Cardiac fibroblast (primary cell): ENCODE data around the gene NBPF1.
"Not testable (repeated sequence)": the region's sequence is repeated elsewhere in the genome, so short reads cannot be mapped to it uniquely, and the experiment has no call there.

ENCODE experiments used
- DNase-seq, 2 donors: peaks; one replicate each; pipeline versions ENCODE4 v3.0.0 to v3.0.0-alpha.2; 2010; ENCODE audit warnings: low read depth in 2 of 2
- H3K4me3 ChIP-seq, 2 donors: replicated peaks in 1 of 2; 1 replicate in 1 of 2; 2 replicates in 1 of 2; pipeline ENCODE4 v1.5.1; 2011; ENCODE audit warnings: low read depth in 2 of 2, low read length in 2 of 2, mild to moderate bottlenecking in 2 of 2, moderate library complexity in 1 of 2
- TF ChIP-seq, protein P1 (sequence below): IDR thresholded peaks from one replicate; pipeline ENCODE4 v1.5.1; 2011; ENCODE audit warnings: low read depth, mild to moderate bottlenecking, low read length, inconsistent platforms

The NBPF1 gene

DNA sequence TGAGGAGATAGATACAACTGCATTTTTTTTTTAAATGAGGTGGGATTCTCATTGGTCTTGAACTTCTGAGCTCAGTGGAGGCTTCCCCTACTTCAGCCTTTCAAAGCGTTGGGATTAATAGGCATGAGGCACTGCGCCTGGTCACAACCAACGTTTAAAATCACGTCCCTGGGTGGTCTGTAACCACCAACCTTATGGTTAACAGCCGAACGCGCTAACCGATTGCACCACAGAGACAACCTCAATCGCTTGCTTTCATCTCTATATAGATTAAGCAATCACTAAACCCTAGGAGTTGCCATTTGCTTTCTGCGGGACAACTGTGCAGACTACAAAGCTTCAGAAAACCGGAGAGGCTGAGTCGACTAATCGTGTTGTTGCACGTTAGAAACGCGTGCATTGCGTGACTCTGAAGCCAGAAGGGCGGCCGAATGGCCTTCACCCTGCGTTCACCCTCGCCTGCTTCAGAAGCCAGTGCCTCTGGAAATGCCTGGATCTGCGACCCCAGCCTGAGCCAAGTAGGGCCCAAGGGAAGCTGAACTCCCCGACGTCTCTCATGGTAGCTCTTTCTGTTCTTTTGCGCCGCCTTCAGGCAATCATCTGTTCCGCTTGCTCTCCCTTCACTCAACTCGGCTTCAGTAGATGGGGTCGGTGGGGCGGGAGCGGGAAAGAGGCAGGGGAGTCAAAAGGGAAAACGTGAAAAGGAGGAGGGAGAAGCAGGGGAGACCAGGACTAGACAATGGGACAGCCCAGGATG lies 81.0 kb downstream of the NBPF1 start:
- not testable (repeated sequence) for H3K4me3 ChIP-seq, DNase-seq

DNA sequence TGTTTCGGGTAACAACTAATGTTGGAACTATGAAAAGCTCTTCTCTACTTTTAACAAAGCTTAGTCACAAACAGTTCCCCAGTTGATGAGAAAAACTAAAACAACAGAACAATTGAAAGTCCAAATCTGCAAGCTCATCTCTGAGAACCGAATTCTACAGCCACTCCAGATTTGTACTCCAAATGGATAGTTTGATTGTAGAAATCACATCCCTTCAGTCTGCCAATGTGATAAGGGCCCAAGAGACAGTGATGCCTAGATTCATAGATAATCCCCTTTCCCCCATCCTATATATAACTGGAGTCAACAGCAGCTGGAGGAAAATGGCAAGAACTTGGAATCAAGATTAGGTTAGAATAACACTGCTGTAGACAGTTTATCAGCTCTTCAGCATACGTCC lies 85.0 kb downstream of the NBPF1 start:
- H3K4me3 ChIP-seq, DNase-seq: not testable (repeated sequence)

DNA sequence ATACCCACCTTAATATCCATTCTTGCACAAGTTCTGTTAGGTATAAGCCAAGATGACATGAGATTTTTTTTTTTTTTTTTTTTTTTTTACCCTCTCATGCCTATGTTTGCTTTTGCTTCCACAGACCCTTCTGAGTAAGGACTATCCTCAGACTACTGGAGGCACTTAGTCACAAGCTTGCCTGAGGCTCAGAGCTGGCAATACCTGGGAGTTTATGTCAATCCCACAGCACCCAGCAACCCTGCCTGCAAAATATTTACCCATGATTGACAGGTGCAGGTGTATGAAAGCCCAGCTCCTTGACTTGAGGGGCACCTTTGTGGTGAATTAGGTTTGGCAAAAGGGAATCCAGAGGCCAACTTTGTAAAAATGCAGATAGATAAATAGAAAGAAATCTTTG lies 87.6 kb downstream of the NBPF1 start:
- not testable (repeated sequence) for H3K4me3 ChIP-seq, DNase-seq

DNA sequence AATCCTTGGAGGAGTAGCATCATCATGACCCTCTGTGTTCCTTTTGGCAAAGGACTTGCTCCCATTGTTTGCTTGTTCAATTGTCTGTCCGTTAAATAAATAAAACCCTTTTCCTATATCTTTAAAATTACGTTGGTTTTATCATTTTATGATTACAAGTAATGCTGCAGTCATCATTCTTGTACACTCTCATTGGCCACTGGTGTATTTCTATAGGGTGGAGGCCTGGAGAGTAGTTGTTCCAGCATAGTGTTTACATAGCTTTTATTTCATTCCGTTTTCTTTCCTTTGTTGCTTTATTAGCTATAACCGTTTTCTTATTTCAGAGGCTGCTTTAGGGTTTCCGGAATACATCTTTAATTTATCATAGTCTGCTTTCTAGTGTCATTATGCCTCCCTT lies 91.7 kb downstream of the NBPF1 start:
- H3K4me3 ChIP-seq, DNase-seq: not testable (repeated sequence)

DNA sequence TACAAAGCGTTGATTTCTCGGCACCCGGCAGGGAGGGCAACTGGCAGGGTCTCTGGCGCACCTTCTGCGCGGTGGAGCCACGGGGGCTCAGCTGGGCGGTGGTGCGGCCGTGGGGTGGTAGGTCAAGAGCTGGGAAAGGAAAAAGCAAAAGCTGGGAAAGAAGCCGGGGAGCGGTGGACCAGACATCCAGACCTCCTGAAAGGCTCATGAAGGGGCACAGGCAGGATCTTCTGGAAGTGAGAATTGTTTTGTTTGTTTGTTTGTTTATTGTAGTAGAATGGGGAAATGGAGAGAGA lies 92.1 kb downstream of the NBPF1 start:
- TF ChIP-seq, protein P1, sequence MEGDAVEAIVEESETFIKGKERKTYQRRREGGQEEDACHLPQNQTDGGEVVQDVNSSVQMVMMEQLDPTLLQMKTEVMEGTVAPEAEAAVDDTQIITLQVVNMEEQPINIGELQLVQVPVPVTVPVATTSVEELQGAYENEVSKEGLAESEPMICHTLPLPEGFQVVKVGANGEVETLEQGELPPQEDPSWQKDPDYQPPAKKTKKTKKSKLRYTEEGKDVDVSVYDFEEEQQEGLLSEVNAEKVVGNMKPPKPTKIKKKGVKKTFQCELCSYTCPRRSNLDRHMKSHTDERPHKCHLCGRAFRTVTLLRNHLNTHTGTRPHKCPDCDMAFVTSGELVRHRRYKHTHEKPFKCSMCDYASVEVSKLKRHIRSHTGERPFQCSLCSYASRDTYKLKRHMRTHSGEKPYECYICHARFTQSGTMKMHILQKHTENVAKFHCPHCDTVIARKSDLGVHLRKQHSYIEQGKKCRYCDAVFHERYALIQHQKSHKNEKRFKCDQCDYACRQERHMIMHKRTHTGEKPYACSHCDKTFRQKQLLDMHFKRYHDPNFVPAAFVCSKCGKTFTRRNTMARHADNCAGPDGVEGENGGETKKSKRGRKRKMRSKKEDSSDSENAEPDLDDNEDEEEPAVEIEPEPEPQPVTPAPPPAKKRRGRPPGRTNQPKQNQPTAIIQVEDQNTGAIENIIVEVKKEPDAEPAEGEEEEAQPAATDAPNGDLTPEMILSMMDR, result no peak
- peak overlapping the region in 1 of 2 donors; percentile 4 for H3K4me3 ChIP-seq
- DNase-seq, result no peak

DNA sequence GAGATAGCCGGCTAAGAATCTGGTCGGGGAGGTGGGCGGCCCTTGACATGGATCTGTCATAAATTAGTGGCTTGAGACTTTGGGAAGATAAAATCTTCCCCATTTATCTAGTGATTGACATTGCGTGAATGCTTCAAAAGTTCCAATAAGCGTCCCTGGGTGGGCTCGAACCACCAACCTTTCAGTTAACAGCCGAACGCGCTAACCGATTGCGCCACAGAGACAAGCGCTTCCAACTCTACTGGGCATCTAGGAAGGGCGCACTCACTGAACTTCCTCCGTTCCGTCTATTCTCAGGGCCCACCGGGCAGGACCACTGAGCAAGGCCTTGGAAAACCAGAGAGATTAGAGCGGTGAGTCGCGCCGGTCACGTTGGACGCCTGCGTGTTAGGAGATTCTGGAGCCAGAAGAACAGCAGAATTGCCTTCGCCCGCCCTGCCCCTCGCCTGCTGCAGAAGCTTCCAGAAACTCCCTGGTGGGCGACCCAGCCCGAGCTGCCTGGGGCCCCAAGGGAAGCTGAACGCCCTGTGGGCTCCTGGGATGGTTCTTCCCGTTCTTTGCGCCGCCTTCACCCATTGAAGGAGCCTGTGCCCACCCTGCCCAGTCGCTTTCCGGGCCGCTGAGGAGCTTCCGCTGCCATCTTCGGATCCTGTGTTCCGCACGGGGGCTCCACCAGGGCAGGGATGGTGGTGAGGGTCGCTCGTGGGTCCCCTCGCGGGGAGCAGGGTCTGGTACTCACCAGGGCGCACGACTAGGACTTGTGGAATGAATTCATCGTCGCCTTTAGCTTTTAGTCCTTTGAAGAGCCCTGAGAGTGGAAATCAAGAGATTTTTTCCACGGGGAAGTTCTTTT lies 92.7 kb downstream of the NBPF1 start:
- DNase-seq, result peak; percentile 26 to 54
- H3K4me3 ChIP-seq, result peak overlapping the region in 1 of 2 donors; percentile 33

DNA sequence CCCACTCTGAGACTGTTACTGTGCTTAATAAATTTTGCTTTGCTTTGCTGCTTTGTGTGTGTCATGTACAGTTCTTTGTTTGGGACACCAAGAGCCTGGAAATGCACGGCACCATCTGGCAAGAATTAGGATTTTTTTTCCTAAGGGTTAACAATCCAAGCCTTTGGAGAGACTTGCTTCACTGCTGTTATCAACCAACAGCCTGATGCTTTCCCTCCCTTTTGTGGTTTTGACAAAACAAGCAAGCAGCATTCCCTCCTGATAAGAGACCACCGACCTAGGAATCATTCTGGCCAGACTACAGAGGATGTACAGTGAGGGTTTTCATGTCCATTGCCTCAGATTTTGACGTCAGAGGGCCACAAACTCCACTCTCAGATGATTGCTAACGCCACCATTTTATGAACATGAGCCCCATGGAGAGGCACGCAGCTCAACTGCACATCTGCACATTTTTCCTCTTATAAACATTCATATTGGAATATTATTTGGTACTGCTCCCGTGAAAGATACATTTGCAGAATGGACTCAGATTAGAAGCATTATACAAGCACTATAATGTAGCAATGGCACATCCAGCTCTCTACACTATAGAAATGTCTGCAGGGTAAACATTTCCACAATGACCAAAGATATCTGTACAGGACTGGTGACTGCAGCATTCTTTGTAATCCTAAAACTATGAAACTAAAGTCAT lies 94.0 kb downstream of the NBPF1 start:
- peak in 1 of 2 donors; percentile 64 for DNase-seq
- H3K4me3 ChIP-seq, result not testable (repeated sequence)

DNA sequence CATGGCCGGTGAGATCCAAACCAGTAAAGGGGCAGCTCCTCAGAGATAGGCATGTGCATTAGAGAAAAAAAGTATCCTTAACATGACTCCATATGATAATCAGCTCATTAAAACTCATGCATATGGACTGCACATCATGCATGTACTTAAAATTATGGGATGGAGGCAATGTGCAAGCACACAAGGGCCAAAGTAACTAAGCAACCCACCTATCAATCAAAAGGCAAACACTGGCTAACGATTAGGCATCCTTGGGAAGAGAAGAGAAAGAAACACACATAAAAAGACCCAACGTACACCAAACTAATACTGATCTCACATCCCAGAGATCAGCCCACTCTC lies 94.5 kb downstream of the NBPF1 start:
- not testable (repeated sequence) for DNase-seq

DNA sequence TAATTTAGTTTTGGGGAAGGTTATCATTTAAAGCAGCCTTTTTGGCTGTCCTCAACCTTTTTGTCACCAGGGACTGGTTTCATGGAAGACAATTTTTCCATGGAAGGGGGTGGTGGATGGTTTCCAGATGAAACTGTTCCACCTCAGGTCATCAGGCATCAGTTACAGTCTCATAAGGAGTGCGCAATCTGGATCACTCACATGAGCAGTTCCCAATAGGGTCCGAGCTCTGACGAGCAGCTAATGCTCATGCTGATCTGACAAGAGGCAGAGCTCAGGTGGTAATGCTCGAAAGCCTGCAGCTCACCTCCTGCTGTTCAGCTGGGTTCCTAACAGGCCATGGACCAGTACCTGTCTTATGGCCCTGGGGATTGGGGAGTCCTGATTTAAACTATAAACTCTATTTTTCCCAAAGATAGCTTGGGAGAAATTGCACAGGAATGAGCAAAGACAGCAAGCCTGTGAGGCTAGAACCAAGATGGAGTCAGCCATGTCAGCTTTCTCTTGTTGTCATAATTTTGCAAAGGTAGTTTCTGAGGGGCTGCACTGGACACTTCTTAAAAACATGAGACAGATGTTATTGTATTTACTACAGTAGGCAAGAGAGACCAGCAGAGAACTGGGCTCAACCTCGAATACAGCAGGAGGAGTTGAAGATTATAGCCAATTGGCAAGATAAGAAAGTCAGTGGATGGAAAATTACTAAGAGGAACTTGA lies 96.5 kb downstream of the NBPF1 start:
- not testable (repeated sequence) for DNase-seq, H3K4me3 ChIP-seq

More for the DNA sequence above, 94.5 kb downstream of the NBPF1 start:
- not testable (repeated sequence) for H3K4me3 ChIP-seq

DNA sequence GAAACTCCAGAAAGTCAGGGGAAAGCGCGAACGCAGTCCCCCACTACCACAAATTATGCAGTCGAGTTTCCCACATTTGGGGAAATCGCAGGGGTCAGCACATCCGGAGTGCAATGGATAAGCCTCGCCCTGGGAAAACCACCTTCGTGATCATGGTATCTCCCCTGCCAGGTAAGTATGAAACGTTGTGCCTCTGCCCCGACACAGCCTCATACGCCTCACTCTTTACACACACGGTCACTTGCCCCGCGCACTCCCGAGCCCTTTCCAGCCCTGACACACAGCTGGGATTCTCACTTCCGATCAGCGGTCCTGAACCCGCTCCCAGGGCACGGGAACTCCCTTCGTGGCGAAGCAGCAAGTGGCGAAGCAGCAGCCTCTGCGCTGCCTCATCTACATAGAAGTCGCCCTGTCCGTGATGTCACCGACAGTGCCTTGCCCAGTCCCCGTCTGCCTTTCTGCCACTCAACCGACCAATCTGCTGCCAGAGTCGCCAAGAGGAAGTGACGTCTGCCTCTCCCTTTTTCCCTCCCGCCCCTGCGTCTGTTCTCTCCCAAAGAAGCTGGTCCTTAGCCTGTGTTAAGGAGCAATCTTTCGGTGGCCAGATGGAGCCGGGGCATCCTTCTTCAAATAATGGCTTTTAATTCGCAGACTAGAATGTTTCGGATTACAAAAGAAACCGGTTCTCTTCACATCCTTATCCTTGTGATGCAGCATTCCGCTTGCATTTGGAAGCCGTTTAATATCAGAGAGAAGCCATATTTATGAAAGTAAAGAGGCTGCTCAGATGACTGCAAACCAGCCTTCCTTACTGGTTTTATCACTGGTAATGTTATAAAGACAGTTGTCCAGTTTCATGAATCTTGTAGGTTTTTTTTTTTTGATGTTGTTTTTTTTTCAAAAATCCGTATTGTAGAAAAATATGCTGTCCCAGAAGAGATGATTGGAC lies 99.0 kb downstream of the NBPF1 start, which contains the start of gene RNU1-1:
RNU1-1 (minus strand) TSS at position 179 of the 949 bp plus-strand sequence.
- peak; percentile 81 to 86 for DNase-seq
- H3K4me3 ChIP-seq, result peak within 1 kb of the TSS in 1 of 2 donors; percentile 42

DNA sequence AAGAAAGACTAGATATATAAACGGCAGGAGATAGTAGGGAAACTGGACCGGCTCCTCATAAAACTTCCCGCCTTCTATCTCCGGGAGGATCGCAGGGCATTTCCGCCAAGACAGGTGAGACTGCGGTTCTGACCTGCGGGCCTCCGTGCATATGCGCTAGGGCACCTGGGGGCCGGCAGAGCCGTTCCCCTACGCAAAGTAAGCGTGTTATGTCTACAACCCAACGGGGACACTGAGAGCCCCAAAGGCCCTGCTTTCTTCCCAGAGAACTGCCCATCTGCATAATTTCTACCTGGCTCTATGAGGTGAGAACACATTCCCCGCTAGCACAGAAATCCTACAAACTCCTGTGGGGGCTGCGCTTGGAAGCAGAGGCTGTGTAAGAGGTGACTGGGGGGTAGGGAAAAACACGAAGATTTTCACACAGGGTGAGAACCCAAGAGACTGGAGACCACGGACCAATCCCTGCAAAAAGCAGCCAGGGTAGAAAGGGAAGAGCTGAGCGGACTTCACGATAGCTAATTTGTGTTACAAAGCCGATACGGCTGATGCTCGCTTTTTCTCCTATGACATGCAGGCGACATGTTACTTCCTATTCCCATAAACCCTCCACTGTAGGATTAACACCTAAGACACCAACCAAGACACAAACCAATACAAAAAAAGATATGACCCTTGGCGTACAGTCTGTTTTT lies 99.8 kb downstream of the NBPF1 start:
- peak; percentile 96 to 98 for DNase-seq
- H3K4me3 ChIP-seq, result not testable (repeated sequence)

DNA sequence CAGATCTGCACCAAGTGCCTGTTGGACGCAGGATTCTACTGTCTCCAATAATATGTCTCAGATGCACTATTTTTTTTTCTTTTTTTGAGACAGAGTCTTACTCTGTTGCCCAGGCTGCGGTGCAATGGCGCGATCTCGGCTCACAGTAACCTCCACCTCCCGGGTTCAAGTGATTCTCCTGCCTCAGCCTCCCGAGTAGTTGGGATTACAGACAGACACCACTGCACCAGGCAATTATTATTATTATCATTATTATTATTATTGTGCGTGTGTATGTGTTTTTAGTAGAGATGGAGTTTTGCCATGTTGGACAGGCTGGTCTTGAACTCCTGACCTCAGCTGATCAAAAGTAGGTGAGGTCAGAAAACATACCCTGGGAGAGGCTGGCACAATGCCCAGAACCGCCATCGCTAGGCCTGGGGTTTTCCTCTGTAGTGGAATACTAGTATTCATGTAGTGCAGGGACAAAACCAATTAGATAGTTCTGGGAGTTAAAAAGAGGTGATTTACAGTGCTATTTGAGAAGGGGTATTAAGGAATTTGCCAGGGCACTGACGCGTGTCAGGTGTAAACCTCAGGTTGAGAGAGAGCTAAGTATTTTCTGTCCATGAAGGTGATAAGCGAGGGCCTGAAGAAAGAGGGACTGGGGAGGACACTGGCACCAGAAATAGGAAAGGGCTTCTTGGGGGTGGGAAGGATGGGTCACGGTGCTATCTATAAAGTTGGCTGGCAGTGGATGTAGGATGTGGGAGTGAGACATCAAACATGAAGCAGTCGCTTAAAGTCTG lies 100.5 kb downstream of the NBPF1 start:
- not testable (repeated sequence) for H3K4me3 ChIP-seq, DNase-seq
